ENCODE measurements around the gene HMSD. TPM values are rescaled to one million over a fixed set of nuclear protein-coding genes. Genes with fewer than 3 reads are reported as not detected.

Gene HMSD
- total and polyA plus RNA-seq, 2 donors (not counting 3 experiments of a cell fraction or from before 2014, with no cell fraction given) = 0.08 TPM; not detected in 1

DNA sequence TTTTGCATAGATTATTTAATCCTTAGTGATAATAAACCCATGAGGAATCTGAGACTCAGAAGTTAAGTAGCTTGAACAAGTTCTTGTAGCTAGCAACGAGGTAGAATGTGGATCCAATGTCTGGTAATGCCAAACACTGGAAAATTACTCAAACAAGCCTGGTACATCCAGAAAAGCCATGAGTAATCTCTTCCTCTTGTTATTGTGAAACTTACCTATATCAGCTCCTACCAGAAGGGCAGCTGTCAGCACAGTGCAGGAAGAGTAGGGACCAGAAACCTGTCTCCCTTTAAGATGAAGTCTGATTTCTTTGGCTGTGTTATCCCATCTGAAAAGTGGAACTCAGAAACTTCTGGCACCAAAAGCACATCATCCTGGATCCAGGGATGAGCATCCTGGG lies 13.0 kb downstream of the HMSD start:
- CTCF ChIA-PET = interaction anchor here (0.9 to 3.4 kb wide), 7 partner anchors 11 to 32 kb away, joined by 3 to 61 read pairs (median 6); no protein-coding TSS in a partner anchor
- H3K79me2 ChIP-seq (ENCODE audit: control insufficient read depth, insufficient read depth, low read length) = no peaks in the 10 kb centered on the region
- H3K27me3 ChIP-seq (ENCODE audit: control insufficient read depth in 2 of 2, insufficient read depth in 2 of 2, low read length in 2 of 2) = peaks cover 14 to 43% of the 10 kb centered on the region in 2 experiments
- no peaks in the 10 kb centered on the region for H3K9me1 ChIP-seq (replicated peaks; ENCODE audit: control insufficient read depth, extremely low read depth, insufficient read depth, low read length)
- H3K4me3 ChIP-seq (replicated peaks in 1 of 3; ENCODE audit: insufficient read depth in 1 of 3, low read depth in 1 of 3, low read length in 3 of 3) = no peak overlapping the region
- H3K9ac ChIP-seq (replicated peaks; ENCODE audit: extremely low read depth, insufficient read depth, low read length) = no peak overlapping the region
- POLR2A ChIA-PET = no interaction called here
- H3K4me2 ChIP-seq (ENCODE audit: insufficient read depth, low read length) = no peak overlapping the region
- H3K9me3 ChIP-seq (replicated peaks; ENCODE audit: control insufficient read depth, insufficient read depth, low read length) = no peaks in the 10 kb centered on the region
- intact Hi-C loops (cut with micrococcal nuclease) = loop anchor here (2.0 kb wide), 1 partner anchor 33 kb away; no protein-coding TSS in a partner anchor
- H4K20me1 ChIP-seq (replicated peaks; ENCODE audit: control insufficient read depth, extremely low read depth, insufficient read depth, low read length) = no peaks in the 10 kb centered on the region
- dilution Hi-C loops (cut with MboI; ENCODE audit: extremely low pct_ligation_motif_present, low sequenced_read_pairs) = no loop called here
- no peaks in the 10 kb centered on the region for H3K4me1 ChIP-seq (ENCODE audit: control insufficient read depth, extremely low read depth, insufficient read depth, low read length)
- DNase-seq (ENCODE audit: low read depth, low spot score) (peak; percentile 21), FAIRE-seq (no peak)
- H3K27ac ChIP-seq (ENCODE audit: insufficient read depth, low read depth, low read length) = no peak overlapping the region
- H3K36me3 ChIP-seq (ENCODE audit: control insufficient read depth in 2 of 2, extremely low read depth in 1 of 2, insufficient read depth in 2 of 2, low read length in 2 of 2) = no peaks in the 10 kb centered on the region
- TF ChIP-seq MYC (IDR thresholded peaks at IDR 0.05; ENCODE audit: low read depth, low read length) (no peak), EZH2 (IDR thresholded peaks at IDR 0.05; ENCODE audit: borderline replicate concordance, low read depth, low read length, severe bottlenecking) (no peak), JUN (IDR thresholded peaks at IDR 0.05; ENCODE audit: borderline replicate concordance, insufficient read depth, insufficient read length, low read depth) (no peak), CTCF (IDR thresholded peaks at IDR 0.05; ENCODE audit: extremely low read depth in 1 of 2, insufficient read depth in 1 of 2, low read depth in 1 of 2, low read length in 2 of 2) (no peak), POLR2A (IDR thresholded peaks at IDR 0.05; ENCODE audit: low read depth, low read length) (no peak), GATA2 (IDR thresholded peaks at IDR 0.05; ENCODE audit: insufficient read depth, insufficient read length, low read depth, low read length) (no peak), FOS (IDR thresholded peaks at IDR 0.05; ENCODE audit: borderline replicate concordance, insufficient read depth, low read length) (no peak)
- TF ChIP-seq, protein P1, sequence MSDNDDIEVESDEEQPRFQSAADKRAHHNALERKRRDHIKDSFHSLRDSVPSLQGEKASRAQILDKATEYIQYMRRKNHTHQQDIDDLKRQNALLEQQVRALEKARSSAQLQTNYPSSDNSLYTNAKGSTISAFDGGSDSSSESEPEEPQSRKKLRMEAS (IDR thresholded peaks at IDR 0.05; ENCODE audit: insufficient read depth, insufficient read length) = no peak
- no peak overlapping the region for H2AFZ ChIP-seq (ENCODE audit: low read depth, low read length)
- no TSS peak for BruUV-seq (replicated peaks)
